Central memory CD8-positive, alpha-beta T cell (primary cell): ENCODE measurements around the gene ALG12.

Experiments used
- ATAC-seq: fragments of 150-1000 bp; cut with Tn5 transposase; replicated peaks from 2 replicates; pipeline ENCODE4 v1.10.0; 2022; ENCODE audit warnings: mild to moderate bottlenecking, moderate FRiP score, moderate number of reproducible peaks; ENCODE audit not compliant: poor library complexity, severe bottlenecking; ENCODE audit errors: extremely low read depth
- DNase-seq, 2 donors: peaks; one replicate each; pipeline ENCODE4 v3.0.0; 2021; ENCODE audit warnings: low spot score in 2 of 2
- H3K27ac Mint-ChIP-seq: one replicate; pipeline ENCODE4 v1.8.0; 2022; ENCODE audit warnings: low read depth, mild to moderate bottlenecking, moderate library complexity, mixed read lengths
- H3K27me3 Mint-ChIP-seq: one replicate; pipeline ENCODE4 v1.8.0; 2022; ENCODE audit warnings: mixed read lengths
- H3K36me3 Mint-ChIP-seq: one replicate; pipeline ENCODE4 v1.8.0; 2022; ENCODE audit warnings: mild to moderate bottlenecking, moderate library complexity, mixed read lengths; ENCODE audit not compliant: insufficient read depth
- H3K4me1 Mint-ChIP-seq: one replicate; pipeline ENCODE4 v1.8.0; 2022; ENCODE audit warnings: mixed read lengths
- H3K4me3 Mint-ChIP-seq: one replicate; pipeline ENCODE4 v1.8.0; 2022; ENCODE audit warnings: mild to moderate bottlenecking, moderate library complexity, mixed read lengths
- H3K9me3 Mint-ChIP-seq: one replicate; pipeline ENCODE4 v1.8.0; 2022; ENCODE audit warnings: mixed read lengths

The ALG12 gene

DNA sequence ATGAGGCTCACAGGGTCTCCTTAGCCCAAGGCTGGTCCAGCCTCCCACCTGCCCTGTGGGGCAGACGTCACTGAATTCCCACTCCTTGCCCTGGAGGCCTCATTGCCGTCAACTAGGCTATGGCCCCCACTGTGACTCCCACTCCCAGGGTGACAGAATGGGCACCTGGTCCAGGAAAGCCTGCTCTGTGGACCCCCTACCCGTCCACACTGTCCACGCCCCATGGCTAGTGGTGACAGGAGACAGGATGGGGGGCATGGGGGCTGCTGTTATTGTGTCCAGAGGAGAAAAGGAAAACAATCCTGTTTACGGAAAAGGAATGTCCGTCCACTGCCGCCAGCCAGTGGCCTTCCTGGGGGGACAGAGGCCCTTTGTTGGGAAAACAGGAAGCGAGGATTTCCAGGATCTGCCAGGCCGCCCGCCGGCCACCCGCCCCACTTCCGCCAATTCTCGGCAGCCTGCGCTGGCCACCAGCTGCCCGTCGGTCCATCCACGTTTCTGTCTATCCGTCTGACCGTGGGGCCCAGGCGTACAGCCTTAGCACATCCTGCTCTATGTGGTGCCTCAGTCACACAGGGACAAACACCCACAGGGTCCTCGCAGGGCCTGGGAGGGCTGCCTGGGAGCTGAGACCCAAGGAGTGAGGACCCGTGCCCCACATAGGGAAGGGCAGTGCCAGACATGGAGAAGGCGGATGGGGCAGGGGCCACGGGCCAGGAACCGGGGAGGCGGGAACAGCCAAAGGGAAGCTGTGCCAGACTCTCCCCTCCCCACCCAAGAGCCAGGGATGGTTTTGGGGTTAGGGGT is 19.7 kb upstream of the ALG12 start:
- H3K27me3 Mint-ChIP-seq = no peaks in the 10 kb centered on the region
- no peak overlapping the region for H3K4me3 Mint-ChIP-seq
- H3K4me1 Mint-ChIP-seq = peaks cover 17% of the 10 kb centered on the region
- H3K9me3 Mint-ChIP-seq = no peaks in the 10 kb centered on the region
- ATAC-seq (no peak), DNase-seq (no peak)
- H3K27ac Mint-ChIP-seq = no peak overlapping the region
- H3K36me3 Mint-ChIP-seq = peaks cover 9% of the 10 kb centered on the region

- Mint-ChIP-seq H3K4me1 (peaks cover 18% of the 10 kb centered on the region), H3K27me3 (no peaks in the 10 kb centered on the region), H3K9me3 (no peaks in the 10 kb centered on the region), H3K4me3 (peak overlapping the region; percentile 68), H3K36me3 (peaks cover 9% of the 10 kb centered on the region), H3K27ac (peak overlapping the region; percentile 85)
- DNase-seq = no peak
- no peak for ATAC-seq
Observed at GRCh38 chr22:49936973-49937757, 18.9 kb upstream of the ALG12 start.

- peak overlapping the region; percentile 68 for H3K4me3 Mint-ChIP-seq
- no peaks in the 10 kb centered on the region for H3K9me3 Mint-ChIP-seq
- no peaks in the 10 kb centered on the region for H3K27me3 Mint-ChIP-seq
- ATAC-seq (peak; percentile 85), DNase-seq (peak; percentile 73 to 83)
- H3K36me3 Mint-ChIP-seq = peaks cover 9% of the 10 kb centered on the region
- peak overlapping the region; percentile 85 for H3K27ac Mint-ChIP-seq
- peaks cover 18% of the 10 kb centered on the region for H3K4me1 Mint-ChIP-seq
Observed at GRCh38 chr22:49936018-49936972, 18.1 kb upstream of the ALG12 start.

DNA sequence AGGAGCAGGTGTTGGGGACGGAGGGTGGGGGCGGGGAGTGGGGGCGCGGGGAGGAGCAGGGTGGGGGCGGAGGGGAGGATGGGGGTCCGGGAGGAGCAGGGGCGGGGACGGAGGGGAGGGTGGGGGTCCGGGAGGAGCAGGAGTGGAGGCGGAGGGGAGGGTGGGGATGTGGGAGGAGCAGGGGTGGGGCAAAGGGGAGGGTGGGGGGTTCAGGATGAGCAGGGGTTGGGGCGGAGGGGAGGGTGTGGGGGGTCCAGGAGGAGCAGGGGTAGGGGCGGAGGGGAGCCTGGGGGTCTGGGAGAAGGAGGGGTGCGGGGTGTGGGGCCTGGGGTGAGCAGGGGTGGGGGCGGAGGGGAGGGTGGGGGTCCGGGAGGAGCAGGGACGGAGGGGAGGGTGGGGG is 17.3 kb upstream of the ALG12 start:
- DNase-seq (no peak), ATAC-seq (no peak)
- Mint-ChIP-seq H3K4me1 (peaks cover 19% of the 10 kb centered on the region), H3K36me3 (peaks cover 9% of the 10 kb centered on the region), H3K27me3 (no peaks in the 10 kb centered on the region), H3K4me3 (peak overlapping the region; percentile 68), H3K27ac (peak overlapping the region; percentile 85), H3K9me3 (no peaks in the 10 kb centered on the region)

DNA sequence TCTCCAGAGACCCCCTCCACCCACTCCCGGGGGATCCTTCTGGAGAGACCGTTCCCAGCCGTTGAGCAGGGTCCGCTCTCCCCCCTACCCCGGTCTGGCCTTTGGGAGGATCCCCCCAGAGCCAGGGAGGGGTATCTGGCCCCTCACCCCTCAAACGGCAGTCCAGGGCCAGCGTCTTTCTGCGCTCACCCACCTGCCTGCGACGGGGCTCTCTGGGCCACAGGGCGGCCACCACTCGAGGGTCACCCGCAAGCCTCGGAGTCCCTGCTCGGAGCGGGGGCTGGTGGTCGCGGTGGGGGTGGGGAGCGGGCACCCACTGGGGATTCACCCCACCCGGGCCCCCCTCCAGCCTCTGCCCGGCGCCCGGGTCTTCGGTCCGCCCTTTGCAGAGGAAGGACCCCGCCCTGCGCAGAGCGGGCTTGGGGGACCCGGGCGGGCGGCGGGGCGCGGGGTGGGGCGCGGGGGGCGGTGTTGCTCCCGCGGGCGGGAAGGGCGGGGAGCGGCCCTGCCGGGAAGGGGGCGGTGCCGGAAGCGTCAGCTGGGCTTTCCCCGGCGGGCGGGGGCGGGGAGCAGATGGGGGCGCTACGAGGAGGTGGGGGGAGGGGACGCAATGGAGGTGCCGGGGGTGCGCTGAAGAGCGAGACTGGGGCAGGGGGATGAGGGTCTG is 16.8 kb upstream of the ALG12 start:
- Mint-ChIP-seq H3K36me3 (peaks cover 9% of the 10 kb centered on the region), H3K27me3 (no peaks in the 10 kb centered on the region), H3K27ac (no peak overlapping the region), H3K4me1 (peaks cover 19% of the 10 kb centered on the region), H3K4me3 (peak overlapping the region; percentile 68), H3K9me3 (no peaks in the 10 kb centered on the region)
- peak; percentile 40 to 61 for DNase-seq
- ATAC-seq = peak; percentile 5

DNA sequence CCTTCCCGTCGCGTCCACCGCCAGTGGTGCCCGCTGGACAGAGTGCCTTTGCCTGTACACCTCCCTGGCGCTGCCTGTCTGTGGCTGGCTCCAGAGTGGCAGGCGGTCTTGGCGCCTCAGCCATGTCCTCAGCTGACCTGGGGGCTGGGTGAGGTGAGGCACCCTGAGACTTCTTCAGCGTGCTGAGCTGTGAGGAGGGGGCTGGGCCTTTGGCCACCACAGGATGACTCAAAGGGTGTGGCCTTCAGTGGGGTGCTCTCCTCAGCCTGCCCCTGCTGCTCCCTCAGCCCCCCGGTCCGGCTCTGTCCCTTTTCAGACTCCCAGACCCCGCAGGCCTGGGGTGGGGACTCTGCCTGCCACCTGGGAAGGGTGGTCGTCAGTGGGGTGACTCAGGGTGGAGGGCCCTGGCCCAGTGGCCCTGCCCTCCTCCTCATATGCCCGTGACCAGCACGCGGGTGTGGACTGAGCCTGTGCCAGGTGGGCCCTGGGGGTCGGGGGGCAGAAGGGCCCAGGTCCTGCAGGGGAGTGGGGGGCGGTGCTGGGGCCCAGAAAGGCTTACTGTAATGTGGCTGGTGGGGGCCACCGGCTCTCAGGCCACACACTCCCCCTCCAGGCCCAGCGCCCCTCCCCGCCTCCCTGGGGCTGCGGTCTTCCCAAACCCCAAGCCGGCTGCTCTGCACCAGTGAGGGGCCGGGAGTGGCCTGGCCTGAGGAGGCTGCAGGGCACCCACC is 16.1 kb upstream of the ALG12 start:
- H3K36me3 Mint-ChIP-seq = peaks cover 12% of the 10 kb centered on the region
- ATAC-seq (no peak), DNase-seq (no peak)
- H3K27ac Mint-ChIP-seq = no peak overlapping the region
- no peaks in the 10 kb centered on the region for H3K27me3 Mint-ChIP-seq
- H3K9me3 Mint-ChIP-seq = no peaks in the 10 kb centered on the region
- H3K4me3 Mint-ChIP-seq = peak overlapping the region; percentile 68
- H3K4me1 Mint-ChIP-seq = peaks cover 19% of the 10 kb centered on the region

DNA sequence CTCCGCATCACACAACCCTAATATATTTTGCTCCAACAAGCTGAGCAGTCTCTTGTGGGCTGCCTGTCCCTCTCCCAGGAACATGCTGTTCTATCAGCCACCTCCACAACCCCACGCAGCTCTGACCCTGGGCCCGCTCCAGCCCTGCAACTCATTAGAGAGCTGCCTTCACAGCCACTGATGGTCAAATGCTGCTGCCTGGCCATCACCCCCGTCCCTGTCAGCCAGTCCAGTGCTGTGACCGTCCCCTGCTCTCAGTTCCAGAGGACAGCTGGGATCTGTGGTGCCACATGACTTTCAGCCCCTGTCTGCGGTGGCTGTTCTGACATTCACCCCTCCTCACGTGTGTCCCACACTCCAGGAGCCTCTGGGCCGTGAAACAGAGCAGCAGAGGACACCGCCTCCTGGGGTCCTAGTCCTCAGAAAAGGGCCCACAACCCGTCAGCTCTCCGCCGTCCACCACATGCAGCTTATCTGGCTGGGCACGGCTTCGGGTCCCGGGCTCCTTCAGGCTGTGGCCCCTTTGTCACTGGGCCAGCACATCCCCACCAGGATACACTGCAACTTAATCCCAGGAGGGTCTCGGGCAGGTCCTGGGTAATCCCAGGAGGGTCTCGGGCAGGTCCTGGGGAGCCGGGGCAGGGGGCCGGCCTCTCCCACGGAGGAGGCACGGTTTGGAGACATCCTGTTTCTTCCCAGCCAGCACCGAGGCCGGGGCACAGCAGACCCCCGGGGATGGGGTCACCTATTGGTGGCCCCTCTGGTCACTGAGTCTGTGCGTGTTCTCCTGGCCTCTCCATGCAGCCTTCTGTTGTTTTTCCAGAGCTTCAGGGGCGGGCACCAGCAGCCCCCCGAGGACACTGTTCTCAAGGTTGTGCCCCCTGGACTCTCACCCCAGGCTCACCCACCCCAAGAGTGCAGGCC is 15.3 kb upstream of the ALG12 start:
- Mint-ChIP-seq H3K4me3 (peak overlapping the region; percentile 68), H3K9me3 (no peaks in the 10 kb centered on the region), H3K4me1 (peaks cover 19% of the 10 kb centered on the region), H3K27ac (peak overlapping the region; percentile 5), H3K36me3 (peaks cover 12% of the 10 kb centered on the region), H3K27me3 (no peaks in the 10 kb centered on the region)
- ATAC-seq (no peak), DNase-seq (no peak)

DNA sequence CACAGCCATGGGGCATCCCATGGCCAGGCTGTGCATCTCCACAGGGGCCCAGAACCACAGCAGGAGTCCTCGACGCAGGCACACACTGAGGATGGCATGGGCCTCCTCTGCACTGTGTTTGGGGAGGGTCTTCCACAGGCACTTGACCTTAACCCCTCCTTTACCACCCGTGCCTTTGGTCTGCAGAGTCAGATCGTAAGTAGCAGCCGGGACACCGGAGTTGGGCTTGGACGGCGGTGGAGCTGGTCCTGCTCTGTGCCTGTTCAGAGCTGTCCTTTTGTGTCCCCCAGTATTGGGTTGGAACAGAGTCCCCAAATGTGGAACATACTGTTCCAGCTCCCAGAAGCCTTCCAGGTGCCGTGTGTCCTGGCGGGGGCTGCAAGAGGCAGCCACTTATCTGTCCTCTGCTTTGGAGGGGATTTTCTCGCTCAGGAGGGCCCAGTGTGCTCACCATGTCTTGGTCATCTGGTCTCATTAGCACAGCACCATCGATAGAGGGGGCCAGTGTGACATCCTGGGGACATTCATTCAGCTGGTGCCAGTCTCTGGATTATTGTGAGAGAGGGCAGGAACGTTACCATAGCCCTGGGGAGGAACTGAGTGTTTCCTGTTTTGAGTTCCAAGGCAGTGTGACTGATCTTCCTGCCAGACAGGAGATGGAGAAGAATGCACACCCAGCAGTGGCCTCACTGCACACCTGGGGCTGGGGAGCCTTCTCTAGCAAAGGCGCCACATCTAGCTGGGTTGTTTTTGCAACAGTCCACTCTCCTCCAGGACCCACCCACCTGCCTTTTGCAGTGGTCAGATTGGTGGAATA is 12.6 kb upstream of the ALG12 start:
- no peaks in the 10 kb centered on the region for H3K9me3 Mint-ChIP-seq
- ATAC-seq (no peak), DNase-seq (no peak)
- peak overlapping the region; percentile 41 for H3K27ac Mint-ChIP-seq
- no peaks in the 10 kb centered on the region for H3K27me3 Mint-ChIP-seq
- peaks cover 26% of the 10 kb centered on the region for H3K4me1 Mint-ChIP-seq
- no peak overlapping the region for H3K4me3 Mint-ChIP-seq
- peaks cover 10% of the 10 kb centered on the region for H3K36me3 Mint-ChIP-seq

- Mint-ChIP-seq H3K27me3 (no peaks in the 10 kb centered on the region), H3K9me3 (no peaks in the 10 kb centered on the region), H3K36me3 (peaks cover 14% of the 10 kb centered on the region), H3K4me3 (no peak overlapping the region), H3K4me1 (peaks cover 33% of the 10 kb centered on the region), H3K27ac (no peak overlapping the region)
- ATAC-seq (no peak), DNase-seq (no peak)
Observed at GRCh38 chr22:49929994-49930575, 11.8 kb upstream of the ALG12 start.
